Measurements from ENCODE around the gene SMIM10. TPM values are rescaled to one million over a fixed set of nuclear protein-coding genes. Genes with fewer than 3 reads are reported as not detected.
"Not testable (repeated sequence)": the region's sequence is repeated elsewhere in the genome, so short reads cannot be mapped to it uniquely, and the experiment has no call there.

SMIM10 gene
- total RNA-seq, 1 experiment from 2014 or later, result not detected

DNA sequence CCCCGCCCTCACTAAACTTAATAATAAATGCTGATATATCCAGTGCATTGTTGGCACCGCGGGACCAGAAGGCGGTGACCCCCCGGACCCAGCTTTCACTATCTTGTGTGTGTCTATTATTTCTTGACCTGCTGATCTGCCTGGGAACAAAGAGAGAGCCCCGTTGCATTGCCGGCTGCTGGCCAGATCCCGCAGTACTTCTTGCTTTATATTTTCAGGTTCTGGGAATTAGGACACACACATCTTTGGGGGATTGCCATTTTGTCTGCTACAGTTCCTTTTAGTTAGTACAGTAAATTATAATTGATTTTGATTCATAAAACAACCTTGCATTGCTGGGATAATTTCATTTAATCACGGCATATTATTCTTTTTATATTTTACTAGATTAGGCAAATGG is 33.7 kb downstream of the SMIM10 start:
- H3K4me1 ChIP-seq (ENCODE audit: control insufficient read depth in 1 of 2, insufficient read depth in 2 of 2, low read length in 2 of 2), result no peaks in the 10 kb centered on the region
- H3K79me2 ChIP-seq (ENCODE audit: insufficient read depth, low read length), result no peaks in the 10 kb centered on the region
- DNase-seq (ENCODE audit: low read depth, low spot score) (no peak), ATAC-seq (no peak)
- H3K4me3 ChIP-seq (replicated peaks in 1 of 2; ENCODE audit: low read depth in 1 of 2, low read length in 2 of 2), result no peak overlapping the region
- H3K9ac ChIP-seq (ENCODE audit: low read length), result no peak overlapping the region
- H3K27ac ChIP-seq (ENCODE audit: low read depth, low read length), result no peak overlapping the region
- BruUV-seq (replicated peaks), result no TSS peak
- H2AFZ ChIP-seq (ENCODE audit: low read depth, low read length, poor library complexity, severe bottlenecking), result no peak overlapping the region
- H3K9me3 ChIP-seq (ENCODE audit: control insufficient read depth in 1 of 2, insufficient read depth in 1 of 2, low read depth in 1 of 2, low read length in 2 of 2), result no peaks in the 10 kb centered on the region
- no peaks in the 10 kb centered on the region for H3K27me3 ChIP-seq (ENCODE audit: insufficient read depth, low read length)
- POLR2A ChIA-PET, result no interaction called here
- TF ChIP-seq ELF1 (IDR thresholded peaks at IDR 0.05; ENCODE audit: borderline replicate concordance, low read depth), result no peak
- TF ChIP-seq, protein P1, sequence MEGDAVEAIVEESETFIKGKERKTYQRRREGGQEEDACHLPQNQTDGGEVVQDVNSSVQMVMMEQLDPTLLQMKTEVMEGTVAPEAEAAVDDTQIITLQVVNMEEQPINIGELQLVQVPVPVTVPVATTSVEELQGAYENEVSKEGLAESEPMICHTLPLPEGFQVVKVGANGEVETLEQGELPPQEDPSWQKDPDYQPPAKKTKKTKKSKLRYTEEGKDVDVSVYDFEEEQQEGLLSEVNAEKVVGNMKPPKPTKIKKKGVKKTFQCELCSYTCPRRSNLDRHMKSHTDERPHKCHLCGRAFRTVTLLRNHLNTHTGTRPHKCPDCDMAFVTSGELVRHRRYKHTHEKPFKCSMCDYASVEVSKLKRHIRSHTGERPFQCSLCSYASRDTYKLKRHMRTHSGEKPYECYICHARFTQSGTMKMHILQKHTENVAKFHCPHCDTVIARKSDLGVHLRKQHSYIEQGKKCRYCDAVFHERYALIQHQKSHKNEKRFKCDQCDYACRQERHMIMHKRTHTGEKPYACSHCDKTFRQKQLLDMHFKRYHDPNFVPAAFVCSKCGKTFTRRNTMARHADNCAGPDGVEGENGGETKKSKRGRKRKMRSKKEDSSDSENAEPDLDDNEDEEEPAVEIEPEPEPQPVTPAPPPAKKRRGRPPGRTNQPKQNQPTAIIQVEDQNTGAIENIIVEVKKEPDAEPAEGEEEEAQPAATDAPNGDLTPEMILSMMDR (IDR thresholded peaks at IDR 0.05 in 2 of 3, conservative IDR thresholded peaks at IDR 0.05 in 1 of 3; ENCODE audit: borderline replicate concordance in 1 of 3, insufficient read depth in 1 of 3, low read depth in 2 of 3, low read length in 2 of 3), result no peak
- TF ChIP-seq YY1 (IDR thresholded peaks at IDR 0.05; ENCODE audit: extremely low read depth, insufficient replicate concordance, low read depth, low read length), result no peak
- no peaks in the 10 kb centered on the region for H4K20me1 ChIP-seq (ENCODE audit: insufficient read depth)
- intact Hi-C loops (cut with micrococcal nuclease), result no loop called here
- H3K36me3 ChIP-seq (ENCODE audit: control insufficient read depth in 1 of 2, insufficient read depth in 2 of 2, low read length in 2 of 2), result no peaks in the 10 kb centered on the region
- no peak overlapping the region for H3K4me2 ChIP-seq (ENCODE audit: low read length)
- CTCF ChIA-PET, result no interaction called here
- H3K9me2 ChIP-seq (ENCODE audit: insufficient read depth), result no peaks in the 10 kb centered on the region
- RAD21 ChIA-PET (ENCODE audit: low non-redundant PET in 1 of 2, low total read pairs in 2 of 2, uncharacterized antibody in 2 of 2, unreplicated experiment in 2 of 2), result no interaction called here

DNA sequence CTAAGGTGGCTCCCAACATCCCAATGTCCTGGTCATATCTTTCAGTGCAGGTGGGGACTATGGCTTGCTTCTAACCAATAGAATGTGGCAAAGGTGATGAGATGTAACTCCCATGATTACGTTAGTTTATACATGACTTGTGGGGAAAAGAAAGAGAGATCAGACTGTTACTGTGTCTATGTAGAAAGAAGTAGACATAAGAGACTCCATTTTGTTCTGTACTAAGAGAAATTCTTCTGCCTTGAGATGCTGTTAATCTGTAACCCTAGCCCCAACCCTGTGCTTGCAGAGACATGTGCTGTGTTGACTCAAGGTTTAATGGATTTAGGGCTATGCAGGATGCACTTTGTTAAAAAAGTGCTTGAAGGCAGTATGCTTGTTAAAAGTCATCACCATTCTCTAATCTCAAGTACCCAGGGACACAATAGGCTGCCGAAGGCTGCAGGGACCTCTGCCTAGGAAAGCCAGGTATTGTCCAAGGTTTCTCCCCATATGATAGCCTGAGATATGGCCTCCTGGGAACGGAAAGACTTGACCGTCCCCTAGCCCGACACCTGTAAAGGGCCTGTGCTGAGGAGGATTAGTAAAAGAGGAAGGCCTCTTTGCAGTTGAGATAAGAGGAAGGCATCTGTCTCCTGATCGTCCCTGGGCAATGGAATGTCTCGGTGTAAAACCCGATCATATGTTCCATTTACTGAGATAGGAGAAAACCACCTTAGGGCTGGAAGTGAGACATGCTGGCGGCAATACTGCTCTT is 39.6 kb downstream of the SMIM10 start:
- H3K79me2 ChIP-seq (ENCODE audit: insufficient read depth, low read length); H3K9ac ChIP-seq (ENCODE audit: low read length); H3K4me1 ChIP-seq (ENCODE audit: control insufficient read depth in 1 of 2, insufficient read depth in 2 of 2, low read length in 2 of 2); RAD21 ChIA-PET (ENCODE audit: low non-redundant PET in 1 of 2, low total read pairs in 2 of 2, uncharacterized antibody in 2 of 2, unreplicated experiment in 2 of 2); H4K20me1 ChIP-seq (ENCODE audit: insufficient read depth); H3K36me3 ChIP-seq (ENCODE audit: control insufficient read depth in 1 of 2, insufficient read depth in 2 of 2, low read length in 2 of 2); ATAC-seq; H2AFZ ChIP-seq (ENCODE audit: low read depth, low read length, poor library complexity, severe bottlenecking); BruUV-seq (replicated peaks); intact Hi-C loops (cut with micrococcal nuclease); H3K4me2 ChIP-seq (ENCODE audit: low read length); H3K4me3 ChIP-seq (replicated peaks in 1 of 2; ENCODE audit: low read depth in 1 of 2, low read length in 2 of 2); H3K9me2 ChIP-seq (ENCODE audit: insufficient read depth); H3K27me3 ChIP-seq (ENCODE audit: insufficient read depth, low read length); H3K9me3 ChIP-seq (ENCODE audit: control insufficient read depth in 1 of 2, insufficient read depth in 1 of 2, low read depth in 1 of 2, low read length in 2 of 2); DNase-seq (ENCODE audit: low read depth, low spot score); CTCF ChIA-PET; POLR2A ChIA-PET; H3K27ac ChIP-seq (ENCODE audit: low read depth, low read length): not testable (repeated sequence)

DNA sequence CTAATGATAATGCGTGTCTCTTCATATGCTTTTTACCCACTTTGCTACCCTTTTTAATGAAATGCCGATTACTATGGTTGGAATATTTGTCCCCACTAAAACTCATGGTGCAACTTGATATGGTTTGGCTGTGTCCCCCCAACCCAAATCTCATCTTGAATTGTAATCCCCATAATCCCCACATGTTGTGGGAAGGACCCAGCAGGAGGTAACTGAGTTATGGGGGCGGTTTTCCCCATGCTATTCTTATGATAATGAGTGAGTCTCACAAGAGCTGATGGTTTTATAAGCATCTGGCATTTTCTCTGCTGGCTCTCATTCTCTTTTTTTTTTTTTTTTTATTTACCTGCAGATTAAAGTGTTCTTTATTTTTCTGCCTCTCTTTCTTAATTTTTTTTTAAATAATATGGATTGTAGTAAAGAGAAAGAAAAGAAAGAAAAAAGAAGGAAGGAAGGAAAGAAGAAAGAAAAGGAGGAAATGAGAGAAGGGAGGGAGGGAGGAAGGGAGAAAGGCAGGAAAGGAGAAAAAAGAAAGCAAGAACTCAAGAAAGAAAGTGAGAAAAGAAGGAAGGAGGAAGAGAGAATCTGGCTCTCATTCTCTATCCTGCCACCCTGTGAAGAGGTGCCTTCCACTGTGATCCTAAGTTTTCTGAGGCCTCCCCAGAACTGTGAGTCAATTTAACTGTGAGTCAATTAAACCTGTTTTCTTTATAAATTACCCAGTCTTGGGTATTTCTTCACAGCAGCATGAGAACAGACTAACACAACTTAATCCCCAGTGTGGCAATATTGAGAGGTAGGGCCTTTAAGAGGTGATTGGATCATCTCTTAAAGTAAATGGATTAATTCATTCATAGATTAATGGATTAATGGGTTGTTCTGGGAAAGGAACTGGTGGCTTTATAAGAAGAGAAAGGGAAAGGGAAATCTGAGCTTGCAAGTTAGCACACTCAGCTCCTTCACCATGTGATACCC is 50.6 kb downstream of the SMIM10 start:
- H2AFZ ChIP-seq (ENCODE audit: low read depth, low read length, poor library complexity, severe bottlenecking); H3K9ac ChIP-seq (ENCODE audit: low read length); DNase-seq (ENCODE audit: low read depth, low spot score); H3K4me1 ChIP-seq (ENCODE audit: control insufficient read depth in 1 of 2, insufficient read depth in 2 of 2, low read length in 2 of 2); BruUV-seq (replicated peaks); H3K79me2 ChIP-seq (ENCODE audit: insufficient read depth, low read length); H3K27ac ChIP-seq (ENCODE audit: low read depth, low read length); H3K4me3 ChIP-seq (replicated peaks in 1 of 2; ENCODE audit: low read depth in 1 of 2, low read length in 2 of 2); POLR2A ChIA-PET; H4K20me1 ChIP-seq (ENCODE audit: insufficient read depth); intact Hi-C loops (cut with micrococcal nuclease); RAD21 ChIA-PET (ENCODE audit: low non-redundant PET in 1 of 2, low total read pairs in 2 of 2, uncharacterized antibody in 2 of 2, unreplicated experiment in 2 of 2); H3K36me3 ChIP-seq (ENCODE audit: control insufficient read depth in 1 of 2, insufficient read depth in 2 of 2, low read length in 2 of 2); H3K9me3 ChIP-seq (ENCODE audit: control insufficient read depth in 1 of 2, insufficient read depth in 1 of 2, low read depth in 1 of 2, low read length in 2 of 2); CTCF ChIA-PET; H3K4me2 ChIP-seq (ENCODE audit: low read length); ATAC-seq; H3K9me2 ChIP-seq (ENCODE audit: insufficient read depth); H3K27me3 ChIP-seq (ENCODE audit: insufficient read depth, low read length): not testable (repeated sequence)
